NCI-H524 (cell line): ENCODE data around the gene PKNOX2.

Experiments
- DNase-seq, 2 experiments: peaks; one replicate each; lab custom pipeline; 2025; lab: John Stamatoyannopoulos, UW

Gene PKNOX2

DNA sequence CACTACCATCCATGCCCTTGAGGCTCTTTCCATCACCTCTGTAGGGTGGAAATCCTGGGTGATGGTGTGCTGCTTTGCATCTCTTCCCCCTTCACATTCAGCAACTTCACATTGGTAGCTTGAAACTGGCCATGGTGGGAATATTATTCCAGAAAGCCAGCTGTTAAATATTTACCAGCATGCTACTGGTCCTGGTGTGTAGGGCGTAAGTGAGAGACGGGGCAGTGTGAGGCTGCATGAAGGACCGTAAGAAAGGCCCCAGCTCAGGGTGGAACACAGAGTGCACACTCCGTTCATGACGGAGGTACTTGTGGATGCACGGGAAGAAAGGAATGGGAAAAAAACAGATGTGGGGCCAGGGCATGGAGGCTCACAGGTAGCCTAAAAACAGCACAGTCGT lies 121.3 kb downstream of the PKNOX2 start:
- DNase-seq: no peak

DNA sequence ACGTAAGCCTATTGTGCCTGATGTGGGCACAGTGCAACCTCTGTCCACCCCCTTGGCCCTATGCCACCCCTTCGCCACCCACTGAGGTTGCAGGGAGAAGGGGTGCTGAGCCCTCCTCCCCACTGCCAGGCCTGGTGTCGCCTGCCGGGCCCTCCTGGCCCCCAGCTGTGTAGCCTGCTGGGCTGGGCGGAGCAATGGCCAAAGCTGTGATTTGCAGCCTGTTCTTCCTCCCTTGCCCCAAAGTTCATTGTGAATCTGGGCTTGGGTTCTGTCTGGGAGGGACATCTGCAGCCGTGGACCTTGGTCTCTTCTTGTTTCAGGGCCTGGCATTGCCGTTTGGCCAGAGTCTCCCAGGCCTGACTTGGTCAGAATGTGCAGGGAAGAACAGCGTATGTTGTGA lies 121.9 kb downstream of the PKNOX2 start:
- no peak for DNase-seq

DNA sequence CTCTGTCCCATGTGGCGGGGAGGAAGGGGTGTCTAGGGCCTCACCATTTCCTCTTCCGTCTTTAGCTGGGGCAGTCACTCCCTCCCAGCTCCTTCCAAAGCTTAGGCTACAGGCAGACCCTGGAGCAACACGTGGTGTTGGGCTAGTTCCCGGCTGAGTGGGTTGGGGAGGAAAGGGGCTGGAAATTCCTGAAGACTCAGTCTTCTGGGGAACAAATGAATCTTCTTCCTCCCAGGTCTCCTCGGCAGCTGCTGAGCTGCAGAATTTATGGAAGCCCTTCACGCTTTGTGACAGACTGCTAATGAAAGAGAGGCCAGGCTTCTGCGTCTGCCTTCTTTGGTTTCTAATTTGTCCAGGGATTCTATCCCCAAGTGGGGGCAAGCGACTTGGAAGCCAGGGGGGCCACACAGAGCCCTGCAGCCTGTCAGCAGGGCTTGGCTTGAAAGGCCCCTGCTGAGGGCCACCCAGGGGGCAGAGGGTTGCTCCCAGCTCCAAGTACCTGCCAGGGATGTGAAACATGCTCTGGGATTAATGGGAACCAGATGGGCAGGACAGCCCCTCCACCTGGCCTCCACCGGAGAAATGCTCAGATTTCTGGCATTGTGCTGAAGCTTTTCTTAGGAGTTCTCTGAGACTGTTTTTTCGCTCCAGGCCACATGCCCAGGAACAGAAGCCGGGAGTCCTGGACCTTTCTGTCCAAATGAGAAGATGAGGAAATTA lies 123.1 kb downstream of the PKNOX2 start:
- DNase-seq: peak; percentile 84 to 94

DNA sequence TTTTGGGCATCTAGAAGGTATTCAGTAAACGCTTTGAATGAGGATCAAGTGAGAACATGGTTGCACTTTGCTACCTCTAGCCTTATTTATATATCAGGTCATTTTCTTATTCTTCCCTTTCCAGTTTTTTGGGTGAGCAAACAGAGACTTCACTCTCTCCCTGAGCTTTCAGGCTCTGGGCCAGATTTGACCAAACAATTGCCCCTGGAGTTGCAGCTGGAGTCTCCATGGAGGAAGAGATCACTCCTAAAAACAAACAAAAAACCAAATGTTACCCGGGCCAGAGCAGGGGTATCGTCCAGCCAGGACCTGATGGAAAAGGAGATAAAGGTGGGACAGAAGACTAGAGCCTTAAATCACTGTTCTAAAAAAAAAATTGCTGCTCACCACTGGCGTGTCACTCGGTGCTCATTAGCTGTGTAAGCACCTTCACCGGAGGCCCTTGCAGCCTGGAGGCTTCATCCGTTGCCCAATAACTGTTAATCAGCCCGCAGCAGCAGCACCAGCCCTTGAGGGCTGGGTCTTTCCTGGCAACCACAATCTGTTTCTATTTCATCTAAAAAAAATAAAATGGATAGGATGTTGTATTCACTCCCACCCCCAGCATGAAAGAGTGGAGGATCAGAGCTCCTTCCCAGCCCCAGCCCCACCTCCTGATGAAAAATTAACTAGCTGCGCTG lies 125.0 kb downstream of the PKNOX2 start:
- no peak for DNase-seq

DNA sequence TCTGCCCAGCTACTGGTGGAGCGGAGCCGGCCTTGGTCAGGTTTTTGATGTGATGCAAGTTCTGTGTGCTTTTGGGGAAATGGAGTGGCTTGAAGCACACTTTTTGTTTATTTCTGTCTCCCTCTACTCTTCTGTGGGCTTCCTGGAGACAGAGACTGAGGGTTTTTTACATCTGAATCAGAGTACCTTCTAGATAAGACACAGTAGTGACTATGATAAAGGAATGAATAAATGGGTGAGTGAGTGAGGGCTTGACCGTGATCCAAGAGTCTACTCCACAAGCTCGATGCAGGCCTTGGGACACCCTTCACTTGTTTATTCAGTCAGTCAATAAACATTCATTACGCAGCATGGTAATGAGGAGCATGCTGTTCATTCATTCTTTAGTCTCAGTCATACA lies 125.7 kb downstream of the PKNOX2 start:
- no peak for DNase-seq

DNA sequence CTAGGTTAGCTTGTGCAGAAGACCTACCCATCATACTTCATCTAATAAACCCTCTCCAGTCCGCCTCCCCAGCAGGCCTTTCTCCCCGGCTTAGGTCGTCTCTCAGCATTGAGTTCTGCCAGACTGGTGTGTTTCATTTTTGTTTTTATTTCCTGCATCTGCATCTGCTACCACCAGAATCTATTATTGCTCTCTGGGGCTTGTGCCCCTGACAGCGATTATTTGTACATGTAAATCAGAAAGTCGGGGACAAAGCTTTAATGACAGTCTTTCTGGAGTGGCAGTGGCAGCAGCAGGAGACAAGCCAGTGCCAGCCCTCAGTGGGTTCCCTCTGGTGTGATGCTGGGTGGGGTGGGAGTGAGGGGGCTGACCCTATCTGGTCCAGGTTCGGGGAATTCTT lies 127.5 kb downstream of the PKNOX2 start:
- no peak for DNase-seq

DNA sequence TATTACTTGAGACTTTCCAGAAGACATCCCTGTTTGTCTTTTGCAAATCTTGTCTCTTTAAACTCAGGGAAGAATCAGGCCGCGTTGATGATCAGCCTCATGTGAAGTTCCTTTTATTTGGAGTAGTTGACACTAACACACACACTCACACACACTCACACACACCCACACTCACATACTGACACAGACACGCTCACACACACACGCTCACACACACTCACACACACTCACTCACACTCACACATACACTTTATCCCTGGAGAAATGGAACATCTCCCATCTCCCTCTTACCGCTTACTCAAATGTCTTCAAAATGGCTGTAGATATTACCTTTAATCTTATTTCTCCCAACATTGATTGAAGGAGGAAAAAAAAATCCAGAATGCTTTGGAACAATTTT lies 129.0 kb downstream of the PKNOX2 start:
- DNase-seq: no peak

DNA sequence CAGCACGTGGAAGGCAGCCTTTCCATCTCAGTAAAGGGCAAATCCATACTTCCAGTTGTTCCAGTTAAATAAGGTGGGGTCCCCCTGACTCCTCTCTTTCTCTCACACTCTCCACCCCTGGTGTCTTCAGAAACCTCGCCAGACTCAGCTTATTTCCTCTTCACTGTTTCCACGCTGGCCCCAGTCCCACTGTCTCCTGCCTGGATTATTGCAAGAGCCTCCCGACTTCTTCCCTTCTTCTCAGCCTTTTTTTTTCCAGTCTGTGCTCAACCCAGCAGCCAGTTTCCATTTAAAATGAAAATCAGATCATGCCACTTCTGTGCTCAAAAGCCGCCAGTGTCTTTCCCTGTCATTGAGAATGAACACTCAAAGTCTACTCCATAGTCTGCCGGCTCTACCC lies 131.4 kb downstream of the PKNOX2 start:
- DNase-seq: no peak

DNA sequence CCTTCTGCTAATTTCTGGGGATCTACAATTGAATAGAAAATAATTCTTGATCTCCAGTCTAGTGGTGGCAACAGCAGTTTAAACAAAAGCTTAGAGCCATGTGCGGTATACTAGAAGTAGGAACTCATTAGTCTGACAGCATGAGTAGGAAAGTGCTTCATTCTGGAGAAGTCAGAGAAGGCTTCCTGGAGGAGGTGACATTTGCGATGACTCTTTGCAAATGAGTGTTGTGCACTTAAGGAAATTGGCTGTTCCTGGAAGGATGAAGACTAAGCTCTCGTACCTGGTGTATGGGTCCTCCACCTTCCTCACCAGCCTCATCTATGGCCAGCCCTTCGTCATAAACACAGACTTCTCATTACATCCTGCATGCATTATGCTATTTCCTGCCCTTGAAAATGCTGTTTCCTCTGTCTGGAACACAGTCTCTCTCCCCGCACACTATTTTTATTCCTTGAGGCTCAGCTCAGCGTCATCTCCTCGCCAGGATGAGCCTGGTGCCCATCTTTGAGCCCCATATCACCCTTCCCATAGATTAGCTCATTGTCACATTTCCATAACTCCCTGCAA lies 132.9 kb downstream of the PKNOX2 start:
- no peak for DNase-seq

DNA sequence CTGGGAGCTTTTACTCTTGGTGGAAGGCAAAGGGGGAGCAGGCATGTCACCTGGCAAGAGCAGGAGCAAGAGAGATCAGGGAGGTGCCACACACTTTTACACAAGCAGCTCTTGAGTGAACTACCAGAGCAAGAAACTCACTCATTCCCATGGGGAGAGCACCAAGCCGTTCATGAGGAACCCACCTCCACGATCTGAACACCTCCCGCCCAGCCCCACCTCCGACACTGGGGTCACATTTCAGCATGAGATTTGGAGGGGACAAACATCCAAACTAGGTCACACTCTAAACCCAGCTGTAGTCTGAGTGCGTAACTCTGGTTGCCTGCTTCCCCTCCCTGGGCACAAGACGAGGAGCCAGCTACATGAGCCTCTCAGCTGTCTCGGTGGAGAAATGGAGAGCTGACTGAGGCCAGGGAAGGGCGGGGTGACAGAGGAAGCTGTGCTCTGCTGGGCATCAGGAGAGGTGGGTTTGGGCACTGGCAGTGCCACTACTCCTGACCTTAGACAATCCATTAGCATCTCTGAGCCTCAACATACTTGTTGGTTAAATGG lies 134.6 kb downstream of the PKNOX2 start:
- DNase-seq: no peak

DNA sequence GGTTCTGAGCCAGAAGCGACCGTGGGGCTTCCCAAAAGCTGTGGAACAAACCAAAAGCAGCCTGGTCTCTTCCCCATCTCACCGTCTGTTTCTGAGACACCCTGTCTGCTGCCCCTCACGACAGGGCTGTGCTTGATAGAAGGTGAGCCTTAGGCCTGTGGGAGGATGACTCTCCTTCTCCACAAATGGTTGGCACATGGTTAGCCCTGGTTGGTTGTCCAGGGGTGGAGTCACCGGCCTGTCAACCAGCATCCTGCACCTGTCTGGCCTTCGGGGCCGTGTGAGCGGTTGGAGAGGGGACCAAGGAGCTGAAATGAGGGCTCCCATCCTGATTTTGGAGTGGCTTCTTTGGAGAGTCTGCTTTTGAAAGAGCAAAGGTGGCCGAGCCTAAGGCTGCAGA lies 135.3 kb downstream of the PKNOX2 start:
- DNase-seq: no peak

DNA sequence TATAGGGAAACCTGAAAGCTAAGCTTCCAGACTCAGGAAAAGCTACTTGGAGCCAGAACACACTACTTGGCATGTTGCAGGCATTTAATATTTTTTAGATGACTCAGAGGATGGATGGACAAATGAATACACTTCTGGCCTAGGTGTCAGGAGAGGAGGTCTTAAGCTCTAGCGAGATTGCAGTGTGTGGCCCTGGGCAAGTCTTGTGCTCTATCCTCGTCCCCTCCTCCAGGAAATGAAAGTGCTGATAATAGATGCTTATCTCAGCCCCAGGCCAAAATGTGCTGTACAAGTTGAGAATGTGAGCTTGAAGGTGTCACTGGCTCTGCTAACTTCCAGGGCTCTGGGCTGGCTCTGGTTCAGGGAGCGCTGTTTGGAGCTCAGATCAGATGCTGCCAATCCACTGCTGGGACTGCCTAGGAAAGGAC lies 136.3 kb downstream of the PKNOX2 start:
- no peak for DNase-seq

DNA sequence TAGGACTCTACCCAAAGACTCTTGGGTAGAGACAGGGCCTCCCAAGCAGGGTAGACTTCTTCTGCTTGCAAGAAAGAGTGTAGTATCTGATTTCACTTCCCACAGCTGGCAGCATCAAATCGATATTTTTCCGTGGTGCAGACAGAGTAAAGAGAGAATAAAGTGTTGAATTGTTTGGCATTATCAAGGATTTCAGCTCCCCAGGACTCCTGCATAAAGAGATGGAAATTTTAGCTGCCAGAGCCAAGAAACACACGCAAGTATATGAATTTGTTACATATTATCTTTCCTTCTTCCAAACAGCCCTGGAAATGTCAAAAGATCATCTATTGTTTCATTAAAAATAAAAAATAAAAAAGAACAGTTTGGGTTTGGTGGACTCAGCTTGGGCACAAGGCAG lies 136.8 kb downstream of the PKNOX2 start:
- no peak for DNase-seq

DNA sequence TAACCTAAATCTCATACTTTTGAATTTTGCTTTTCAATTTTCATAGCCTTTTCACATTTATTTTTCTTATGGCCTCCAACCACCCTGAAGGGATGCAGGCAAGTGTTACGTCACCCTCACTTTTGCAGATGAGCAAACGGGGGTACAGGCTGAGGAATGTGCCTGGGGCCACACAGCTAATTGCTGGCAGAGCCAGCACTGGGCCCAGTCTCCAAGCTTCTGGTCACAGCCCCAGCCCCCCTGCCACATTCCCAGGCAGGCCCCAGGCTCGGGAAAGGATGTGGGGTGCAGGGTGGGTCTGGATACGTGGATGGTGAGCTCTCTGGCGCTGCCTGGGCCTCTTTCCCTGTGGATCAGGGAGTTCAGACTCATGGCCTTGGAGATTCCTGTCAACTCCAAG lies 138.6 kb downstream of the PKNOX2 start:
- no peak for DNase-seq

DNA sequence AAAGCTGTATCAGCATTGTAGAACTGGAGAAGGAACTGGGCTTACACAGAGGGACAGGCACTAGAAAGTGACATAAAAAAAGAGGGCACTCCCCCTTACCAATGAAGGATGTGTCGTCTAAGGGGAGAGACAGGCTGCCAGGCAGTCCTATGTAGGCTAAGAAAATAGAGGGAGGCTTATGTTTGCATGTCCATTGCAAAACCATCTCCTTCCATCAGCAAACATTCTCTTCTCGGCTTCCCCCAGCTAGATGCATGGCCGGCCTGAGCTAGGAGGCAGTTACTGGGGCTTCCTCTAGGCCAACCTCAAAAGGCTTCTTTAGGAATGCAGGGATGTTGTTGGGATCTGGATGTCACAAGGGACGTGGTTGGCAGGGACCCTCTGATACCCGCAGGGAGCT lies 139.1 kb downstream of the PKNOX2 start:
- no peak for DNase-seq

DNA sequence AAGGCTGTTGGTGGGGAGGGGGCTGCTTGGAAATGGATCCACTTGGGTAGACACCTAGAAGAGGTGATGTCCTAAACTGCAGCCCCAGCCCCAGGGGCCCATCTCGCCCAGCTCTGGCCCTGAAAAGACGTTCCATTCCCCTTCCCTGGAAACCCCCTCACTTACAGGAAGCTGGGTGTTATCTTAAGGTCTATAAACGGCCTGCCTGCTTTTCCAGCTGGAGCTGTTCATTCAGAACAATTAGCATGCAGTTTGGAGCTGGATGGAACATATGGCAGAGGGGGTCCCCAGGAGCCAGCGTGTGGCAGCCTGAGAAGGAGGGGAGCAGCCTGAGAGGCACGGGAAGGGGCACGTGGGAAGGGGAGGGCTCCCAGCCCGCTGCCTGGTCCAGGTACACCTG lies 139.6 kb downstream of the PKNOX2 start:
- peak in 1 of 2 experiments; percentile 70 for DNase-seq

DNA sequence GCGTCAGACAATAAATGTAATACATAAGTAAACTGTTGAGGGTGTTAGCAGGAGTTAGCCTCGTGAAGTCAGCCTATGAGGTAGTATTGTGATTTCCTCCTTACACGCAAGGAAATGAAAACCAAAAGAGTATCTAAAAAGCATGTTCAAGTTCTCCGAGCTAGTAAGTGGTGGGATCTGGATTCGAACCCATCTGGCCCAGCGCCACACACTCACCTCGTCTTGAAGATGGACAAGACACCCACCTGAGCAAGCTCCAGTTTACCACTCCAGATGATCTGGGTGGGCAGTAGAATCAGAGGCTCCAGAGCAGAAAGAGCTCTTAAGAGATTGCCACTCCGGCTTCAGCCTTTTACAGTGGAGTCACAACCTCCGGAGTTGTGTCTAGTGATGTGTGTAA lies 140.3 kb downstream of the PKNOX2 start:
- no peak for DNase-seq

DNA sequence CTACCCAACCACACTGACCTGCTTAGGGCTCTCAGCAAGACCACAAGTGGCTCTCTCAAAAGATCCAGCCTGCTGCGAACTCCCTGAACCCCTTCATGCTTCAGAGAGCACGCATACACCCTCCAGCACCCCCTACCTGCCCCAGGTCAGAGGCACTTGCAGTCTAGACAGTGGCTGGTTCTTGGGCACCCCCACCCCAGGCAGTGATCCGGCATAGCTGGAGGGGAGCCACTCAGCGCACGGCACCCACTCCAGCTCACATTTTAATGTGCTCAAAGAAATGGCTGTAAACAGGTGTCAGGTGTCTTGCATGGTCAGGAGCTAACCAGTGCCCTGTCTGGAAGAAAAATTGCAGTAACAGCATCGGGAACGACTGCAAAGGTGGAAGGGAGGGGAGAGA lies 140.8 kb downstream of the PKNOX2 start:
- no peak for DNase-seq

DNA sequence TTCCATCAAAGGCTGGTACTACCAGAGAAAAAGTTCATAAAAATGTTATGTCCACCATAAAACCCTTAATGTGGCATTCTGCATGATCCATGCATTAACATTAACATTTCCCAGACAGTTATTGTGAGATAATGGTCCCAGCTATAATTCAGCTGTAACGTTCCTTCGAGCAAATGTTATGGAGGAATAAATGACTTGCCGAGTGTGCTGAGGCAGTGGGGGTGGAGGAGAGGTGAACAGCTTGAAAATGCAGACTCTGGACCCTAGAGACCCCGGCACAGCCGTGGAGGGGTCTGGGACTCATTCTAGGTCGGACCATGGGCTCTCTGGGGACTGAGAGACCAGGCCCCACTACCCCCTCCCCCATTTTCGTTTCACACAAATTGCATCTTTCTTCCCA lies 141.9 kb downstream of the PKNOX2 start:
- no peak for DNase-seq

DNA sequence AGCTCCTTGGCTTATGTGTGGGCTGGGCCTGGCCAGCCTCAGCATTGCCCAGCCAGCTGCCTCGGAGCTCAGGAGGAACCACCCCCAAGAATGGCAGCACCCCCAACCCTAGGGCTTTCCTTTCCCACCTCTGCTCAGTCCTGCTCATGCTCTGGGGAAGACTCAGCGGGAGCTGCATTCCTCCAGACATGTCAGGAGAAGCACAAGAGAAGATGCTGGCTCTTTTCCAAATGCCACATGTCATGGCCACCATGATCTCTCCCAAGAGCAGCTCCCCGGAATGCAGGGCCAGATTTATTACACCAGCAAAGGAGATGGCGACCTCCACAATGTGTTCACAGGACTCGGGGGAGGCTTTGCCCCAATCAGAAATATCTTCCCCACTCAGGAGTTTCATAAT lies 143.7 kb downstream of the PKNOX2 start:
- DNase-seq: no peak

DNA sequence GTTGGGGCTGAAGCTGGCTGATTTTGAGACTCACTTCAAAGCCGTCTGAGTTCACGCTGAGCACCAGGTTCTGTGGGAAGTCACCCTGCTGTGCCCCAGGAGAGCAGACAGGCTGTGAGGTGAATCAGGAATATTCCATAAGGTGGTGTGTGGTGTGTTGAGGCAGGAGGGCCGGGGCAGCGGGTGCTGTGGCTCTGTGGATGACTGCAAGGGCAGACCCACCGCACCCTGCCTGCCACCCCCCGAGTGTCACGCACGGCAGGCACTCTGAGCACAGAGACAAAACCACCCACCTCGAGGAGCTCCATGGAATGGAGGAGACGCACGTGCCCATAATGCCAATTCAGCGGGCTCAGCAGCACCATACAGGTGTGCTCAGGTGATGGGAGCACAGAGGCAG lies 147.8 kb downstream of the PKNOX2 start:
- no peak for DNase-seq

DNA sequence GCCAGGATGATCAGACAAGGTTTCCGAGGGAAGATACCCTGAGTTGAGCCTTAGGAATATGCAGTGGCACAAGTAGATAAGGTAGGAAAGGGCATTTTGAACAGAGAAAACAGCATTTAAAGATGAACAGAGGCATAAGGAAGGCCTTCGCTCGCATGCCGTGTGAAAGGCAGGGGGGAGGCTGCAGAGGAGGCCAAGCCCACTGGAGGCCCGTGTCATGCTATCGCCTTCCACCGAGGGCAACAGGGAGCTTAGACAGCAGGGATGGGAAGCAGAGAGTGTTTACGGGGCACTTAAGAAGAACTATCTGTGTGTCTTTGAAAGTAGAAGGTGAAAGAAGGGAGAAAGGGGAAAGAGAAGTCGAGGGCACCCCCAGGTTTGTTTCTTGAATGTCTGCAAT lies 148.3 kb downstream of the PKNOX2 start:
- no peak for DNase-seq
